CD1c-positive myeloid dendritic cell (primary cell): ENCODE data around the gene FGD4.

Source experiments
- DNase-seq: peaks from one replicate; pipeline ENCODE4 v3.0.0-alpha.2; 2016; ENCODE audit errors: extremely low spot score

The FGD4 gene

GRCh38 chr12:32399370-32400113 is at the start of gene FGD4:
FGD4 (plus strand) TSS chr12:32399558.
- DNase-seq = peak; percentile 83

- no peak for DNase-seq
Measured at GRCh38 chr12:32353540-32353939, 45.8 kb upstream of the FGD4 start.

DNA sequence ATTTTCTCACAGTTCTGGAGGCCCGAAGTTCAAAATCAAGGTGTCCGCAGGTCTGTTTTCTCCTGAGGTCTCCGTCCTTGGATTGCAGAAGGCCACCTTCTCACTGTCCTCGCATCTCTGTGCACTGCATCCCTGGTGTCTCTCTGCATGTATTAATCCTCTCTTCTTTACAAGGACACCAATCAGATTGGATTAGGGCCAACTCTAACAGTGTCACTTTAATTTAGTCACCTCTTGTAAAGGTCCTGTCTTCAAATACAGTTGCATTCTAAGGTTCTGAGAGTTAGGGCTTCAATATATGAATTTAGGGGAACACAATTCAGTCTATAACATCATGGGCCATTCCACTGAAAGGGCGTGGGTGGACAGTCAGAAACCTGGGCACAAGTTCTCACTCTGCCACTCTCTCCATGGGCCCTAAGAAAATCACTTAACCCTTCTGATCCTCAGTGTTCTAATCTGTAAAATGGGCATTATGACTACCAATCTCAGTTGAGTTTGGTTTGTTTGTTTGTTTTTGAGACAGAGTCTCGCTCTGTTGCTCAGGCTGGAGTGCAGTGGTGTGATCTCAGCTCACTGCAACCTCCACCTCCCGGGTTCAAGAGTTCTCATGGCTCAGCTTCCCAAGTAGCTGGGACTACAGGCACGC is 41.6 kb upstream of the FGD4 start:
- no peak for DNase-seq

DNA sequence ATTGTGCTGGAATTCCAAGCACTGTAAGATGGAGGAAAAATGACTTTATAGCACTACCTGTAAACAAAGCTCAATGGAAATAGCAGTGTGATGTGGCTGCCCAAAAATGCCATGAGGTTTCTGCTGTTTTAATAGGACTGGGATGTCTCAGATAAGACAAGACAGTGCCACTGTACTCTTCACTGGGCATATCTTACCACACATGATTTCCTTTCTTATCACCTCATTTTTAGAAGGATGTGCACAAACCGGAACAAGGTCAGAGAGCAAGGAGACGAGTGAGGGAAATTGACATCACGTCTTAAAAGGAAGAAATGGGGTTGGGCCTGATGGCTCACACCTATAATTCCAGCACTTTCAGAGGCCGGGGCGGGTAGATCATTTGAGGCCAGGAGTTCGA is 38.4 kb upstream of the FGD4 start:
- no peak for DNase-seq

GRCh38 chr12:32362892-32363291 is 36.5 kb upstream of the FGD4 start:
- DNase-seq = no peak

DNA sequence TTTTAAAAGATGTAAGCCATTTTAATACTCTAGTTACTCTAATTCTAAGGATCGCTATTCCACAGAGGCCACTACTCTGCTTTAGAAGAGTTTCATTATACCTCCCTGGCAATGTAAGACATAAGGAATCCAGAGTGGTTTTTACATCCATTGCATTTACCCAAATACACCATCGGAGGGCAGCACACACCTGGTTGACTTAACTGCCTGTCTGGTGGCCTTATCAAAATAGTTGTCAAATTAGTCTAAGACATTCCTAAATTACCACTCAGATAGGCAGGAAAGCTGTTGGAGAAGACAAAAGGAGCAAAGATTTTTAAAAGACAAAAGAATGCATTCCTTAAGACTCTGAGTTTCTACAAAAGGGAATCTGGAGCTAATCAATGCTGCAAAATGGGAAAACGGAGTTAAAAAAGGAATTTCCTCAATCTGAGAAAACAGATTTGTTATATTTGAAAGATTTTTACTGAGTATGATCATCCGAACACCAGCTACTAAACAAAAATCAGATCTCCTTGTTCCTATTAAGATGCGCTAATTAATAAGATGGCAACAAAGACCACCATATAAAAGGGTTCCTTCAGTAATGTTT is 33.8 kb upstream of the FGD4 start:
- DNase-seq = peak; percentile 75

DNA sequence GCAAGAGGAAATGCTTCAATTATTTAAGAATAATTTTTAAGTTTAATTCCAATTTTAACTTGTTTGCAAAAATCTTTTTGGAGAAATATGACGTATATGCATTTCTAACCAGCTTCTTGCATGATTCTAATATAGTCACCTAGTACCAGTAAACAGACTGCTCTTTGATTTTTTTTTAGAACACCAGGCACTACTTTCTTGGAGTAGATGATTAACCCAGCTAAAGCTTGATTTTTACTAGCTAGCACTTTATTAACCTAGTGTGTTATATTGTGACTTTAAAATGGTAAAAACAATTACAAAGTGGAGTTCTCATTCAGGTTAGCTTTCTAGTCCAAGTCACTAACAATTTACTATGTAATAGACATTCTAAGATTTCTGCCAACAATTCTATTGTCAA is 32.6 kb upstream of the FGD4 start:
- no peak for DNase-seq

DNA sequence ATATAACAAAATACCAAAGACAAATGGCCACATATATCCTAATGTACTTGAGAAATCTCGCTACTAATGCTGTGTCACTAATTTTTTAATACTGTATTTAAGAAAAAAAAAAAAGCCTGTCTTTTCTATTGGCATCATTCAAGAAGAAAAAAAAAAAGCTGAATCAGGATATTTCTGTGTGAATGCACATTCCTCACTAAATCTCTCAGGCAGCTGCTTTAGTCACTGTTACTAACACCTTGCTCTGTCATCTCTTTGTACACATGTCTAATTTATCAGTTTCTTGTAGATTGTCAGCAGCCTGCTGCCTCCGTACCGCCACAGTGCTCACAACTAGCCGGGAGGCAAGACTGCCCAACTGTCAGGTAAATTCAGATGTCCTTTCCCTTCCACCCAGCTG is 32.0 kb upstream of the FGD4 start:
- no peak for DNase-seq

DNA sequence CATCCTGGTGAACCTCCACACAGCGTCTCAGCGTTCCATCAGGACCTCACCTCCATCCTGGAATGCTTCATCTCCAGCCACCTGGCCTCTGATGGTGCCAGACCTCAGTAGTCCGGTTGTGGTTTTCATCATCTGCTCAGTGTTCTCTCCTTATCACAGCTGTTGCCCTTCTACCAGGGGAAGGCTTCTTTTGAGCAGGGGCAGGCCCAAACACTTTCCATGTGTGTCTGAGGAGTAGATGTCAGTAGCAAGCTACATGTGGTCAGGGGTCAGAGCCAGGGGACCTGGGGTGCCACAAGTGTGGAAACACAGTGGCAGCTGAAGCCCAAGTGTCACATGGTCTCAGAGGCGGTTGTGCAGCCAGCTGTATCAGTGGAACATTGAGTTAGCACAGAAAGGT is 30.2 kb upstream of the FGD4 start:
- DNase-seq = no peak

DNA sequence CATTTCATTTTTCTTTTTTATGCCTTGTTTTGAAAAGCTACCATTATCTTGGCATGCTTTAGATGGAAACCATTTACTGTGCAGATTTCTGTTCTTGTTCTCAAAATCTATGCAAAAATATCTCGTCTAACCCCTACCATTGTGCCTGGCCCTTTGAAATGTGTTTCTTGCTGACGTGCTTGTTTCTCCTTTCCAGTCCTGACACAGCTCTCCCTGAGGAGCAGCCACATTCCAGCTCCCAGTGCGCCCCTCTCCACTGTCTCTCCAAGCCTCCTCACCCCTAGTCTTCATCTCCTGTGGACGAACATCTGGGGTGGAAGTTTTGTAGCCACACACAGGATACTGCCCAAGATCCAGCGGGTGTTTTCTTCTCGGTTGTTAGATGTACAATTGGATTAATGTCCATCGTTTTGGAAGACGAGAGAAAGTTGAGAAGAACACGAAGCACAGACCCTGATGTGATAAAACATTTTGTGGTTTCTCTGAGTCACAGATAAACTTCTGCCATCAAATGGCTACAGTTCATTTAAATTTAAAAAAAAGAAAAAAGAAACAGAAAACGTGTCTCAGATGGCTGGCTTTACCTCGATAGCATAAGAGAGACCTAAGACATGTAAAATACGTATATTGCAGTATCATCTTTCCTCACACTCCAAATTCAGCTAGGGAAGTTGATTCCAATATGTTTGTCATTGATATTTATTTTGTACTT is 21.9 kb upstream of the FGD4 start:
- DNase-seq = no peak

DNA sequence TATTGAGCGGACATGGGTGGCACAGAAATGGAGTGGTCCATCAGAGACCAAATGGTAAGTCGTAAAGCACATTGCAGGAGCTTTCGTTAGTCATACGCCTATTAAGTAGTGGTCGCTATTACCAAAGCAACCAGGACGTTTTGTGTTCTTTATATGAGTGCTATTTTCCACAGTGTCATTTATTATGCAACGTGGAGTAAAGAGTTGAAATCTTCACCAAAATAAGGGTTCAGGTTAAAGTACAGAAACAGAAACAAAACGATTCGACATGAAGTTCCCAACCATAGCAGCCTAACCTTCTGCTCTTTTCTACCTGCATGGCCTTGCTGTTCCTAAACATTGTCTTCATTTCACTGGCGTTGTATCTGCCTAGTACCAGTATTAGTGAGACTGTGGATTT is 20.1 kb upstream of the FGD4 start:
- DNase-seq = no peak

- DNase-seq = no peak
Measured at GRCh38 chr12:32379667-32380066, 19.7 kb upstream of the FGD4 start.

- no peak for DNase-seq
Measured at GRCh38 chr12:32382226-32382625, 17.1 kb upstream of the FGD4 start.

GRCh38 chr12:32390572-32391219 is 8.7 kb upstream of the FGD4 start:
- DNase-seq = no peak

- no peak for DNase-seq
Measured at GRCh38 chr12:32395026-32395425, 4.3 kb upstream of the FGD4 start.

DNA sequence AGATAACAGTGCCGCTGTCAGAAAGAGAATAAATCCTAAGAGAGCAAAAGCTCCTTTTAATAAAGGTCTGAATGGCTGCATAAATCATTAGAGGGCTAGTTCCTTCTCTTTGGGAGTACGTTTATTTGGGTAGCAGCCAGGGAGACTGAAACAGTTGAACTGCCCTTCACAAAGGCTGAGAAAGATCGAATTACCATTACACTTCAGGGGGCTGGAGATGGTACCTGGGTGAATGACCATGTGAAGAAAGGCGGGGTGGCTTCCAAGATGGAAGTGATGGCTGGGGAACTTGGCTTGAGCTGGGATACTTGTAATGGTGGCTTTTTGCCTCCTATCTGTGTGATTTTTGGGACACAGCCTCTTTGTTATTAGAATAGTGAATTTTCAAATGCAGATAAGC is 1.7 kb upstream of the FGD4 start:
- DNase-seq = no peak

GRCh38 chr12:32398181-32398580 is 1.2 kb upstream of the FGD4 start:
- no peak for DNase-seq

- DNase-seq = no peak
Measured at GRCh38 chr12:32398816-32399369, 465 bp upstream of the FGD4 start.

- DNase-seq = no peak
Measured at GRCh38 chr12:32400114-32400672, 835 bp downstream of the FGD4 start.

- DNase-seq = no peak
Measured at GRCh38 chr12:32400866-32401265, 1.5 kb downstream of the FGD4 start.

DNA sequence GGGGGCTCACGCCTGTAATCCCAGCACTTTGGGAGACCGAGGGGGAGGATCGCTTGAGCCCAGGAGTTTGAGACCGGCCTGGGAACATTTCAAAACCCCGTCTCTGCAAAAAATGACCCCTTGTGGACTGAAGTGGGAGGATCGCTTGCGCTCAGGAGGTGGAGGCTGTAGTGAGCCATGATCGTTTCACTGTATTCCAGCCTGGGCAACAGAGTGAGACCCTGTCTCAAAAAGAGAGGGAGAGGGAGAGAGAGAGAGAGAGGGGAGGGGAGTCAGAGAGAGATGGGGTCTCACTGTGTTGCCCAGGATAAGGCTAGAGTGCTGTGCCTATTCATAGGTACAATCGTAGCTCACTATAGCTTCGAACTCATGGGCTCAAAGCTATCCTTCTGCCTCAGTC is 2.8 kb downstream of the FGD4 start:
- DNase-seq = no peak
